Measurements from ENCODE around the gene ECHDC1. TPM values are rescaled to one million over a fixed set of nuclear protein-coding genes. Genes with fewer than 3 reads are reported as not detected.

ECHDC1 gene
- total RNA-seq, 1 donor from 2014 or later: 47.2 TPM

DNA sequence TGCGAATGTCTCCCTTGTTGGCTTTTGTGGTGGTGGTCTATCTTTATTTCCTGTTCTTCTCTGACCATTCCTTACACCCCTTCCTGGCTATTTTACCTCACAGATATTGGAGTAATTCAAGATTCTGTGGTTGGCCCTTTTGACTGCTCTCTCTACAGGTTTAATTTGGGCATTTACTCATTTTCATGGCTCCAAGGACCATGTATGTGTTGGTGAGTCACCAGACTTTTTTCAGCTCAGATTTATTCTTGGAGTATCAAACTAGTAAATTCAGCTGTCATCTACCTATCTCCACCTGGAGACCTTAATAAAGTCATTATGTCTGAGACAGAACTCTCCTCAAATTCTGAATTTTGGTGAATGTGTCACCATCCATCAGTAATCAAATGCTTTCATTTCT is 61.2 kb downstream of the ECHDC1 start:
- peaks cover 33% of the 10 kb centered on the region for H3K79me2 ChIP-seq (ENCODE audit: insufficient read depth, low read length)

DNA sequence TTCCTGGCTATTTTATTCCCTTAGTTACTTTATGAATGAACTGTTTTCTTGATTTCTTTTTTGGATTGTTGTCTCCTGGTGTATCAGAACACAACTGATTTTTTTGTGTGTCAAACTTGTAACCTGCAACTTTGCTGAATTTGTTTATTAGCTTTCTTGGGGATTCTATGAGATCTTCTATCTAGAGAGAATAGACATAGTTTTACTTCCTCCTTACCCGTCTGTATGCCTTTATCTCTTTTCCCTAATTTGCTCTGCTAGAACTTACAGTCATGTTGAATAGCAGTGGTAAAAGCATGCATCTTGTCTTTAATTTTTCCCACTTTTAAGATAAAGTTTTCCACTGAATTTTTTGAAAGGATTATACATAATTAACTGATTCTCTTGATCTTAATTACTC is 63.6 kb downstream of the ECHDC1 start:
- Histone ChIP-seq H3K27ac (ENCODE audit: low read depth, low read length) (no peak overlapping the region), H3K79me2 (ENCODE audit: insufficient read depth, low read length) (peaks cover 52% of the 10 kb centered on the region), H3K27me3 (ENCODE audit: insufficient read depth, low read length) (no peaks in the 10 kb centered on the region), H3K4me1 (ENCODE audit: insufficient read depth, low read length) (no peaks in the 10 kb centered on the region), H4K20me1 (ENCODE audit: insufficient read depth, low read length) (peaks cover 45% of the 10 kb centered on the region), H3K36me3 (ENCODE audit: insufficient read depth, low read length) (peaks cover 19% of the 10 kb centered on the region), H3K4me2 (ENCODE audit: low read length) (no peak overlapping the region), H3K4me3 (ENCODE audit: insufficient read depth, low read depth, low read length) (no peak overlapping the region), H3K9me3 (ENCODE audit: insufficient read depth, low read depth, low read length) (no peaks in the 10 kb centered on the region), H2AFZ (ENCODE audit: low read depth, low read length) (no peak overlapping the region), H3K9ac (ENCODE audit: low read length) (no peak overlapping the region)
- Mint-ChIP-seq H3K27me3 (ENCODE audit: low read depth, unreplicated experiment) (no peaks in the 10 kb centered on the region), H3K9me3 (ENCODE audit: unreplicated experiment) (no peaks in the 10 kb centered on the region), H3K27ac (ENCODE audit: unreplicated experiment) (no peak overlapping the region), H3K4me1 (ENCODE audit: low read depth, unreplicated experiment) (no peaks in the 10 kb centered on the region), H3K4me3 (ENCODE audit: unreplicated experiment) (no peak overlapping the region), H3K36me3 (ENCODE audit: low read depth, unreplicated experiment) (peaks cover 2% of the 10 kb centered on the region)
- FAIRE-seq (no peak), DNase-seq (ENCODE audit: low read depth) (no peak)
- no peak for TF ChIP-seq EZH2 (IDR thresholded peaks at IDR 0.05; ENCODE audit: insufficient read depth, low read length)

More for the DNA sequence above, 61.2 kb downstream of the ECHDC1 start:
- no peak for FAIRE-seq
- no peak overlapping the region for H3K4me2 ChIP-seq (ENCODE audit: low read length)
- H2AFZ ChIP-seq (ENCODE audit: low read depth, low read length): no peak overlapping the region
- Mint-ChIP-seq H3K4me3 (ENCODE audit: unreplicated experiment) (no peak overlapping the region), H3K27ac (ENCODE audit: unreplicated experiment) (no peak overlapping the region), H3K9me3 (ENCODE audit: unreplicated experiment) (no peaks in the 10 kb centered on the region), H3K36me3 (ENCODE audit: low read depth, unreplicated experiment) (peaks cover 7% of the 10 kb centered on the region), H3K27me3 (ENCODE audit: low read depth, unreplicated experiment) (no peaks in the 10 kb centered on the region), H3K4me1 (ENCODE audit: low read depth, unreplicated experiment) (peaks cover under 1% of the 10 kb centered on the region)
- peaks cover 30% of the 10 kb centered on the region for H4K20me1 ChIP-seq (ENCODE audit: insufficient read depth, low read length)
- no peaks in the 10 kb centered on the region for H3K4me1 ChIP-seq (ENCODE audit: insufficient read depth, low read length)
- H3K9ac ChIP-seq (ENCODE audit: low read length): no peak overlapping the region
- no peak overlapping the region for H3K4me3 ChIP-seq (ENCODE audit: insufficient read depth, low read depth, low read length)
- H3K9me3 ChIP-seq (ENCODE audit: insufficient read depth, low read depth, low read length): no peaks in the 10 kb centered on the region
- DNase-seq (ENCODE audit: low read depth): no peak
- no peak overlapping the region for H3K27ac ChIP-seq (ENCODE audit: low read depth, low read length)
- no peaks in the 10 kb centered on the region for H3K27me3 ChIP-seq (ENCODE audit: insufficient read depth, low read length)
- H3K36me3 ChIP-seq (ENCODE audit: insufficient read depth, low read length): peaks cover 32% of the 10 kb centered on the region
- TF ChIP-seq CTCF (IDR thresholded peaks at IDR 0.05; ENCODE audit: insufficient read depth, low read depth, low read length): no peak
- TF ChIP-seq EZH2 (IDR thresholded peaks at IDR 0.05; ENCODE audit: insufficient read depth, low read length): no peak

DNA sequence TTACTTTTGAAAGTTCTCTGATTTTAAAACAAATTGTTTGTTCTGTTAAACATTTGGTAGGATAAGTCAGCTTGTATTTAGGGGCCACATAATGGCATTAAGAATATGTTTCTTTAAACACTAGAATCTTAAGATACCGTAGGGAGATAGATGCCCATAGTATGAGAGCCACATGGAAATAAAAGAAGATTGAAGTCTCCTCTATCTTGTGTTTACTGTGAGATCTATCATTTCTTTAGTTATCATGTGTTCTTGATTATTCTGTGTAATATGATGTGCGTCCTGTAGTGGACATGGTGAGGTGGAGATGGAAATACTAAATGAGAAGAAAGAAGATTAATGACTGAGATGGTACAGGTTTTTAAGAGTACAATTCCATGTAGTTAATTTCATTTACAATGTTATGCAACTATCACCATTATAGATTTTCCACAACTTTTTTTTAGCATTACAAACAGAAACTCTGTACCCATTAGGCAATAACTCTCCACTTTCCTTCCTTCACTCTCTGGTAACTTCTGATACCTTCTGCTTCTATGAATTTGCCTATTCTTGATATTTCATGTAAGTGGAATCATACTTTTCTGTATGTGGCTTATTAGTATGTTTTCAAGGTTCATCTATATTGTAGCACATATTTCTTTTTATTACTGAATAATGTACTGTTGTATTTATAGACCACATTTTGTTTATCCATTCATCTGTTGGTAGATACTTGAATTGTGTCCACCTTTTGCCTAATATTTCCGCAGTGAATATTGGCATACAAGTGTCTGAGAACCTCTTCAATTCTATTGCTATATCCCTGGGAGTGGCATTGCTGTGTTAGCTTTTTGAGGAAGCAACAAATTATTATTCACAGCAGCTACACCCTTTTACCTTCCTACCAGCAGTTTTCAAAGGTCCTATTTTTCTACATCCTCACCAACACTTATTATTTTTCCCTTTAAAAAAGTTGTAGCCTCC is 65.2 kb downstream of the ECHDC1 start:
- Histone ChIP-seq H3K4me1 (ENCODE audit: insufficient read depth, low read length) (no peaks in the 10 kb centered on the region), H3K4me3 (ENCODE audit: insufficient read depth, low read depth, low read length) (no peak overlapping the region), H3K27me3 (ENCODE audit: insufficient read depth, low read length) (no peaks in the 10 kb centered on the region), H3K4me2 (ENCODE audit: low read length) (no peak overlapping the region), H3K27ac (ENCODE audit: low read depth, low read length) (no peak overlapping the region), H3K36me3 (ENCODE audit: insufficient read depth, low read length) (peaks cover 12% of the 10 kb centered on the region), H3K9ac (ENCODE audit: low read length) (no peak overlapping the region), H3K79me2 (ENCODE audit: insufficient read depth, low read length) (peaks cover 68% of the 10 kb centered on the region), H4K20me1 (ENCODE audit: insufficient read depth, low read length) (peaks cover 57% of the 10 kb centered on the region), H2AFZ (ENCODE audit: low read depth, low read length) (no peak overlapping the region), H3K9me3 (ENCODE audit: insufficient read depth, low read depth, low read length) (no peaks in the 10 kb centered on the region)
- H3K27me3 Mint-ChIP-seq (ENCODE audit: low read depth, unreplicated experiment): no peaks in the 10 kb centered on the region
- DNase-seq (ENCODE audit: low read depth) (no peak), FAIRE-seq (no peak)
- H3K4me3 Mint-ChIP-seq (ENCODE audit: unreplicated experiment): no peak overlapping the region
- H3K27ac Mint-ChIP-seq (ENCODE audit: unreplicated experiment): no peak overlapping the region
- TF ChIP-seq CTCF (IDR thresholded peaks at IDR 0.05; ENCODE audit: insufficient read depth, low read depth, low read length): no peak
- peaks cover 2% of the 10 kb centered on the region for H3K36me3 Mint-ChIP-seq (ENCODE audit: low read depth, unreplicated experiment)
- H3K9me3 Mint-ChIP-seq (ENCODE audit: unreplicated experiment): no peaks in the 10 kb centered on the region
- no peaks in the 10 kb centered on the region for H3K4me1 Mint-ChIP-seq (ENCODE audit: low read depth, unreplicated experiment)
